Caco-2 (cell line): ENCODE results near the gene PTPRN2. TPM values are rescaled to one million over a fixed set of nuclear protein-coding genes. Genes with fewer than 3 reads are reported as not detected.

Source experiments
- BruUV-seq: library from RNA; stranded (reverse); fragments of 400-500 nt; replicated peaks from 2 replicates; lab custom pipeline; 2021; lab: Mats Ljungman, UMichigan
- CTCF ChIA-PET: fragments of 300-600 bp; sonication (Branson Sonifier 250); formaldehyde crosslinking; loops from one replicate; lab custom pipeline; 2022; ENCODE audit warnings: antibody characterized with exemption; lab: Charles Lee
- POLR2A ChIA-PET: fragments of 300-600 bp; sonication (Branson Sonifier 250); formaldehyde crosslinking; loops from one replicate; lab custom pipeline; 2022; ENCODE audit warnings: antibody characterized with exemption; lab: Charles Lee
- DNase-seq, 2 experiments: peaks; one replicate each; pipeline versions ENCODE4 v3.0.0 to v3.0.0-alpha.2; 2020 to 2022
- H3K27me3 ChIP-seq: replicated peaks from 2 replicates; pipeline ENCODE4 v1.6.0; 2011; ENCODE audit warnings: low read length; ENCODE audit not compliant: control insufficient read depth, insufficient read depth
- H3K36me3 ChIP-seq: 2 replicates; pipeline ENCODE4 v1.5.1; 2011; ENCODE audit warnings: low read length; ENCODE audit not compliant: control insufficient read depth, insufficient read depth
- H3K4me1 ChIP-seq: fragments of 250-450 bp; sonication (Bioruptor Pico); 2 replicates; pipeline ENCODE4 v1.5.1; 2020; ENCODE audit warnings: mild to moderate bottlenecking
- H3K4me3 ChIP-seq: 2 replicates; pipeline ENCODE4 v1.5.1; 2011; ENCODE audit warnings: low read depth, mild to moderate bottlenecking, control low read depth, low read length
- H3K9me3 ChIP-seq: fragments of 250-450 bp; sonication (Bioruptor Pico); 2 replicates; pipeline ENCODE4 v1.5.1; 2020; ENCODE audit warnings: mild to moderate bottlenecking, moderate library complexity
- H3K27ac Mint-ChIP-seq: one replicate; pipeline ENCODE4 v1.8.0; 2022; ENCODE audit warnings: mixed read lengths; ENCODE audit not compliant: unreplicated experiment
- H3K27me3 Mint-ChIP-seq: one replicate; pipeline ENCODE4 v1.8.0; 2022; ENCODE audit warnings: mixed read lengths; ENCODE audit not compliant: insufficient read depth, unreplicated experiment
- H3K36me3 Mint-ChIP-seq: one replicate; pipeline ENCODE4 v1.8.0; 2022; ENCODE audit warnings: mild to moderate bottlenecking, mixed read lengths; ENCODE audit not compliant: insufficient read depth, unreplicated experiment
- H3K4me1 Mint-ChIP-seq: one replicate; pipeline ENCODE4 v1.8.0; 2022; ENCODE audit warnings: low read depth, mixed read lengths; ENCODE audit not compliant: unreplicated experiment
- H3K4me3 Mint-ChIP-seq: one replicate; pipeline ENCODE4 v1.8.0; 2022; ENCODE audit warnings: mild to moderate bottlenecking, moderate library complexity, mixed read lengths; ENCODE audit not compliant: unreplicated experiment
- H3K9me3 Mint-ChIP-seq: one replicate; pipeline ENCODE4 v1.8.0; 2022; ENCODE audit warnings: mixed read lengths; ENCODE audit not compliant: unreplicated experiment
- intact Hi-C: fragments of 100-400 bp; cut with micrococcal nuclease; formaldehyde crosslinking; loops from one replicate; pipeline ENCODE4 v1.10.0; 2022; ENCODE audit not compliant: unreplicated experiment
- total RNA-seq: library from RNA; stranded (reverse); gene quantifications from 2 replicates; pipeline ENCODE4 v1.2.3, GENCODE V29; 2022
- TF ChIP-seq, protein P1 (sequence below), 2 experiments: fragments of 200-600 bp in 1 of 2; IDR thresholded peaks; 1 replicate in 1 of 2; 2 replicates in 1 of 2; pipeline versions ENCODE4 v1.5.1 to v1.8.0; 2011 to 2022; ENCODE audit warnings: antibody characterized with exemption in 1 of 2, control low read depth in 1 of 2, inconsistent platforms in 1 of 2, low read depth in 1 of 2, low read length in 1 of 2, mild to moderate bottlenecking in 1 of 2, moderate library complexity in 1 of 2; ENCODE audit not compliant: insufficient read depth in 1 of 2, severe bottlenecking in 1 of 2, unreplicated experiment in 1 of 2

PTPRN2 gene
- total RNA-seq, 1 experiment from 2014 or later: 1.4 TPM

- Histone ChIP-seq H3K4me1 (no peaks in the 10 kb centered on the region), H3K27me3 (no peaks in the 10 kb centered on the region), H3K4me3 (no peak overlapping the region), H3K36me3 (no peaks in the 10 kb centered on the region), H3K9me3 (peaks cover 7% of the 10 kb centered on the region; the same call in 1 of the 2 replicates)
- no TSS peak for BruUV-seq
- TF ChIP-seq, protein P1, sequence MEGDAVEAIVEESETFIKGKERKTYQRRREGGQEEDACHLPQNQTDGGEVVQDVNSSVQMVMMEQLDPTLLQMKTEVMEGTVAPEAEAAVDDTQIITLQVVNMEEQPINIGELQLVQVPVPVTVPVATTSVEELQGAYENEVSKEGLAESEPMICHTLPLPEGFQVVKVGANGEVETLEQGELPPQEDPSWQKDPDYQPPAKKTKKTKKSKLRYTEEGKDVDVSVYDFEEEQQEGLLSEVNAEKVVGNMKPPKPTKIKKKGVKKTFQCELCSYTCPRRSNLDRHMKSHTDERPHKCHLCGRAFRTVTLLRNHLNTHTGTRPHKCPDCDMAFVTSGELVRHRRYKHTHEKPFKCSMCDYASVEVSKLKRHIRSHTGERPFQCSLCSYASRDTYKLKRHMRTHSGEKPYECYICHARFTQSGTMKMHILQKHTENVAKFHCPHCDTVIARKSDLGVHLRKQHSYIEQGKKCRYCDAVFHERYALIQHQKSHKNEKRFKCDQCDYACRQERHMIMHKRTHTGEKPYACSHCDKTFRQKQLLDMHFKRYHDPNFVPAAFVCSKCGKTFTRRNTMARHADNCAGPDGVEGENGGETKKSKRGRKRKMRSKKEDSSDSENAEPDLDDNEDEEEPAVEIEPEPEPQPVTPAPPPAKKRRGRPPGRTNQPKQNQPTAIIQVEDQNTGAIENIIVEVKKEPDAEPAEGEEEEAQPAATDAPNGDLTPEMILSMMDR (IDR thresholded peaks at IDR 0.05; ENCODE audit: insufficient read depth in 1 of 2, low read depth in 1 of 2, low read length in 1 of 2, severe bottlenecking in 1 of 2, unreplicated experiment in 1 of 2): no peak
- H3K4me1 Mint-ChIP-seq: no peaks in the 10 kb centered on the region
- DNase-seq: no peak
- no peaks in the 10 kb centered on the region for H3K36me3 Mint-ChIP-seq
- no peak overlapping the region for H3K4me3 Mint-ChIP-seq
- no peaks in the 10 kb centered on the region for H3K27me3 Mint-ChIP-seq
- CTCF ChIA-PET: no interaction called here
- intact Hi-C loops: no loop called here
- POLR2A ChIA-PET: no interaction called here
- H3K9me3 Mint-ChIP-seq: peaks cover 9% of the 10 kb centered on the region
- H3K27ac Mint-ChIP-seq: no peak overlapping the region
Measured at GRCh38 chr7:157840174-157840913, 747.3 kb downstream of the PTPRN2 start.

- DNase-seq: no peak
- no peaks in the 10 kb centered on the region for H3K27me3 ChIP-seq
- H3K36me3 Mint-ChIP-seq: no peaks in the 10 kb centered on the region
- ChIA-PET POLR2A (no interaction called here), CTCF (no interaction called here)
- TF ChIP-seq, protein P1 (IDR thresholded peaks at IDR 0.05; ENCODE audit: insufficient read depth in 1 of 2, low read depth in 1 of 2, low read length in 1 of 2, severe bottlenecking in 1 of 2, unreplicated experiment in 1 of 2): no peak
- no peaks in the 10 kb centered on the region for H3K4me1 ChIP-seq
- H3K36me3 ChIP-seq: no peaks in the 10 kb centered on the region
- no peaks in the 10 kb centered on the region for H3K27me3 Mint-ChIP-seq
- H3K4me1 Mint-ChIP-seq: no peaks in the 10 kb centered on the region
- no TSS peak for BruUV-seq
- peaks cover 9% of the 10 kb centered on the region for H3K9me3 Mint-ChIP-seq
- peaks cover 7% of the 10 kb centered on the region; the same call in 1 of the 2 replicates for H3K9me3 ChIP-seq
- H3K4me3 Mint-ChIP-seq: no peak overlapping the region
- H3K27ac Mint-ChIP-seq: no peak overlapping the region
- intact Hi-C loops: no loop called here
- no peak overlapping the region for H3K4me3 ChIP-seq
Measured at GRCh38 chr7:157839672-157840167, 747.9 kb downstream of the PTPRN2 start.

GRCh38 chr7:157839226-157839625 lies 748.4 kb downstream of the PTPRN2 start:
- intact Hi-C loops: no loop called here
- TF ChIP-seq, protein P1 (IDR thresholded peaks at IDR 0.05; ENCODE audit: insufficient read depth in 1 of 2, low read depth in 1 of 2, low read length in 1 of 2, severe bottlenecking in 1 of 2, unreplicated experiment in 1 of 2): no peak
- Mint-ChIP-seq H3K9me3 (peaks cover 9% of the 10 kb centered on the region), H3K36me3 (no peaks in the 10 kb centered on the region), H3K4me3 (no peak overlapping the region), H3K27me3 (no peaks in the 10 kb centered on the region), H3K4me1 (no peaks in the 10 kb centered on the region), H3K27ac (no peak overlapping the region)
- ChIA-PET CTCF (no interaction called here), POLR2A (no interaction called here)
- Histone ChIP-seq H3K27me3 (no peaks in the 10 kb centered on the region), H3K9me3 (peaks cover 7% of the 10 kb centered on the region; the same call in 1 of the 2 replicates), H3K4me3 (no peak overlapping the region), H3K4me1 (no peaks in the 10 kb centered on the region), H3K36me3 (no peaks in the 10 kb centered on the region)
- no peak for DNase-seq
- no TSS peak for BruUV-seq
